AG04450 (cell line): ENCODE data around the gene DNASE2. TPM values are rescaled to one million over a fixed set of nuclear protein-coding genes. Genes with fewer than 3 reads are reported as not detected.

ENCODE experiments used
- CTCF ChIA-PET: fragments of 300-600, 350-600 bp; formaldehyde crosslinking; extraction: SDS; loops from one replicate; lab custom pipeline; 2022; ENCODE audit warnings: antibody characterized with exemption, inconsistent platforms; lab: Charles Lee
- POLR2A ChIA-PET: fragments of 350-600 bp; formaldehyde crosslinking; extraction: SDS; loops from one replicate; lab custom pipeline; 2021; ENCODE audit warnings: antibody characterized with exemption, inconsistent platforms; lab: Yijun Ruan, JAX
- DNase-seq: peaks from one replicate; pipeline ENCODE4 v3.0.0-alpha.2; 2011; ENCODE audit warnings: low read depth, low spot score
- H3K27ac ChIP-seq: one replicate; pipeline ENCODE4 v1.5.1; 2012; ENCODE audit warnings: low read depth, low read length, control low read depth
- H3K27me3 ChIP-seq: one replicate; pipeline ENCODE4 v1.6.0; 2012; ENCODE audit warnings: low read length; ENCODE audit not compliant: control insufficient read depth, insufficient read depth
- H3K4me3 ChIP-seq: 2 replicates; pipeline ENCODE4 v1.5.1; 2011; ENCODE audit warnings: mild to moderate bottlenecking, low read depth, low read length, control low read depth
- H3K9me3 ChIP-seq: 2 replicates; pipeline ENCODE4 v1.5.1; 2012; ENCODE audit warnings: low read length; ENCODE audit not compliant: control insufficient read depth, insufficient read depth
- polyA plus RNA-seq: library from polyadenylated mRNA; depleted of rRNA; stranded (reverse); fragments of >200 nt; gene quantifications from 2 replicates; pipeline ENCODE4 v1.2.3, GENCODE V29; 2011
- TF ChIP-seq, protein P1 (sequence below): IDR thresholded peaks from 2 replicates; pipeline ENCODE4 v1.5.1; 2011; ENCODE audit warnings: low read depth, low read length, control low read depth, inconsistent platforms

DNASE2 gene
- polyA plus RNA-seq, 1 experiment = 28.9 TPM

DNA sequence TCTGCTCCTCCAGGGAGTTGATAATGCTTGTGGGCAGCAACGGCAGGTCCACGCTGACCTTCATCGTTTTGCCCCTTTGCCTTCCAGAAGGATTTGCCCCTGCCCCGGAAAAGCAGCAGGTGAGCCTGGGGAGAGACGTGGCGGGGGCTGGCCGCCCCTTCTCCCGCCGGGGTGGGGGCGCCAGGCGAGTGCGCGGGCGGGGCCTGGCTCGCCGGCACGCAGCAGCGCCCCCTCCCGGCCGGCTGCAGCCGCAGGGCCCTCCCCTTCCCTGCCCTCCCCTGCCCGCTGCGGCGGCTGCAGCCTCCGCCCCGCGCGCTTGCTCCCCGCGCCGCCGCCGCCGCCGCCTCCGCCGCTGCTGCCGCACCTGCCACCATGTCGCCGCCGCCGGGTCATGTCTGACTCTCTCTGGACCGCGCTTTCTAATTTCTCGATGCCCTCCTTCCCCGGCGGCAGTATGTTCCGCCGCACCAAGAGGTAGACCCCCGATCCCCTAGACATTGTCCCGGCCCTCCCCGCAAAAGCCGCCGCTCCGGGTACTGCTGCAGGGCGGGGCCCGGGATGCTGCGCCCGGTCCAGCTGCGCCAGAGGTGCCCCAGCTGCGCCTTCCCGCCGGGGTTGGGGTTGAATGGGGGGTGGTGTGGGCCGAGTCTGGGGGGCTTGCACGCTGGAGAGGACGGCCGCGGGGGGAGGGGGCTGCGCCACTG is 42.9 kb downstream of the DNASE2 start, which contains the start of gene MAST1:
MAST1 (plus strand) TSS at position 334 of the 704 bp plus-strand sequence; CDS start at position 392, 58 bp downstream.
- Histone ChIP-seq H3K27me3 (peaks cover 82% of the 10 kb centered on the region), H3K27ac (no peak within 1 kb of the TSS), H3K9me3 (peaks cover 5% of the 10 kb centered on the region; the same call in 1 of the 2 replicates), H3K4me3 (peak within 1 kb of the TSS; percentile 35)
- ChIA-PET CTCF (no interaction called here), POLR2A (no interaction called here)
- TF ChIP-seq, protein P1, sequence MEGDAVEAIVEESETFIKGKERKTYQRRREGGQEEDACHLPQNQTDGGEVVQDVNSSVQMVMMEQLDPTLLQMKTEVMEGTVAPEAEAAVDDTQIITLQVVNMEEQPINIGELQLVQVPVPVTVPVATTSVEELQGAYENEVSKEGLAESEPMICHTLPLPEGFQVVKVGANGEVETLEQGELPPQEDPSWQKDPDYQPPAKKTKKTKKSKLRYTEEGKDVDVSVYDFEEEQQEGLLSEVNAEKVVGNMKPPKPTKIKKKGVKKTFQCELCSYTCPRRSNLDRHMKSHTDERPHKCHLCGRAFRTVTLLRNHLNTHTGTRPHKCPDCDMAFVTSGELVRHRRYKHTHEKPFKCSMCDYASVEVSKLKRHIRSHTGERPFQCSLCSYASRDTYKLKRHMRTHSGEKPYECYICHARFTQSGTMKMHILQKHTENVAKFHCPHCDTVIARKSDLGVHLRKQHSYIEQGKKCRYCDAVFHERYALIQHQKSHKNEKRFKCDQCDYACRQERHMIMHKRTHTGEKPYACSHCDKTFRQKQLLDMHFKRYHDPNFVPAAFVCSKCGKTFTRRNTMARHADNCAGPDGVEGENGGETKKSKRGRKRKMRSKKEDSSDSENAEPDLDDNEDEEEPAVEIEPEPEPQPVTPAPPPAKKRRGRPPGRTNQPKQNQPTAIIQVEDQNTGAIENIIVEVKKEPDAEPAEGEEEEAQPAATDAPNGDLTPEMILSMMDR = no peak
- DNase-seq = no peak

DNA sequence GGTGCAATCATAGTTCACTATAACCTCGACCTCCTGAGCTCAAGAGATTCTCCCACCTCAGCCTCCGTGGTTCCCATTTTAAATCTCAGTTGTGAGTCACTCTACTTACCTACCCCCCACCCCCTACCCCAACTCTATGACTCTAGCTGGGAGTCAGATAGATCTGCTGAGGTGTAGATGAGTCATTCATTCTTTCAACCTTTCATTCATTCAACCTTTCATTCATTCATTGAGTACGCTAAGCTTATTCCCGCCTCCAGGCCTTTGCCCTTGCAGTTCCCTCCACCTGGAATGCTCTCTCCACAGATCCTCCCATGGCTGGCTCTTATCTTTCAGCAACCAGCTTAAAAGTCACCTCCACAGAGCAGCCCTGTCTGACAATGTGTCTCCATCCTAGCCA is 44.0 kb downstream of the DNASE2 start:
- Histone ChIP-seq H3K4me3 (no peak overlapping the region), H3K27me3 (peaks cover 82% of the 10 kb centered on the region), H3K9me3 (peaks cover 5% of the 10 kb centered on the region; the same call in 1 of the 2 replicates), H3K27ac (no peak overlapping the region)
- ChIA-PET CTCF (interaction anchor here (0.5 to 1.4 kb wide), 5 partner anchors 10 to 71 kb away, joined by 4 to 10 read pairs (median 5); no protein-coding TSS in a partner anchor), POLR2A (interaction anchor here (0.7 kb wide), 1 partner anchor 96 kb away, joined by 3 read pairs; the partner anchor contains the start of gene FARSA)
- TF ChIP-seq, protein P1 = no peak
- DNase-seq = no peak

DNA sequence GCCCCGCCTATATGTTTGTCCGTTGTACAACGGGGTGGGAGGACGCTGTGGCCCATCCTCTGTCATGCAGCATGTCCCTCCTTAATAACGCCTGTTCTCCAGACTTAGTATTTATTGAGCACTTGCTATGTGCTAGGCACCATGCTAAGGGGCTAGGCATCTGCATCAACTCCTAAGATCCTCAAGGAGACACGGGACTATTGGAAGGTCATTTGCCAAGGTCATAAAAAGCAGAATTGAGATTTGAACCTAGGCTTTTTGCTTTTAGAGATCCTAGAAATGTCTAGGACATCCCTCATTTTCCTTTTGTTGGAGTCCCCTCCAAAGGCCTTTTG is 44.8 kb downstream of the DNASE2 start:
- DNase-seq = no peak
- CTCF ChIA-PET = interaction anchor here (1.2 to 1.4 kb wide), 2 partner anchors 12 to 70 kb away, joined by 5 to 6 read pairs; no protein-coding TSS in a partner anchor
- POLR2A ChIA-PET = no interaction called here
- H3K27ac ChIP-seq = no peak overlapping the region
- TF ChIP-seq, protein P1 = no peak
- peaks cover 5% of the 10 kb centered on the region; the same call in 1 of the 2 replicates for H3K9me3 ChIP-seq
- H3K4me3 ChIP-seq = no peak overlapping the region
- peaks cover 76% of the 10 kb centered on the region for H3K27me3 ChIP-seq

- POLR2A ChIA-PET = no interaction called here
Observed at GRCh38 chr19:12834976-12835757, 46.1 kb downstream of the DNASE2 start.

More at GRCh38 chr19:12834976-12835757, 46.1 kb downstream of the DNASE2 start:
- TF ChIP-seq, protein P1 = no peak
- H3K27ac ChIP-seq = no peak overlapping the region
- CTCF ChIA-PET = interaction anchor here (0.9 to 1.2 kb wide), 2 partner anchors 13 to 68 kb away, joined by 4 to 5 read pairs; no protein-coding TSS in a partner anchor
- DNase-seq = no peak
- no peak overlapping the region for H3K4me3 ChIP-seq
- H3K9me3 ChIP-seq = no peaks in the 10 kb centered on the region; the same call in 1 of the 2 replicates
- peaks cover 66% of the 10 kb centered on the region for H3K27me3 ChIP-seq
